H9 (cell line): ENCODE measurements around the gene NEDD4L. TPM values are rescaled to one million over a fixed set of nuclear protein-coding genes. Genes with fewer than 3 reads are reported as not detected.

Source experiments
- DNase-seq: peaks from one replicate; pipeline ENCODE4 v3.0.0-alpha.2; 2017
- H2AFZ ChIP-seq: one replicate; pipeline ENCODE4 v1.6.1; 2013; ENCODE audit warnings: mild to moderate bottlenecking, low read length, control low read depth, moderate library complexity
- H2AK5ac ChIP-seq: 2 replicates; pipeline ENCODE4 v1.6.1; 2013; ENCODE audit warnings: low read length, control low read depth, mixed read lengths; ENCODE audit not compliant: insufficient read length
- H2BK120ac ChIP-seq: one replicate; pipeline ENCODE4 v1.6.1; 2013; ENCODE audit warnings: low read depth, mild to moderate bottlenecking, low read length, control low read depth, inconsistent platforms; ENCODE audit not compliant: poor library complexity, severe bottlenecking
- H2BK12ac ChIP-seq: 2 replicates; pipeline ENCODE4 v1.6.1; 2013; ENCODE audit warnings: low read length, control low read depth, mixed read lengths, low read depth; ENCODE audit not compliant: insufficient read length
- H2BK15ac ChIP-seq: 2 replicates; pipeline ENCODE4 v1.6.1; 2013; ENCODE audit warnings: low read depth, low read length, control low read depth
- H2BK20ac ChIP-seq: one replicate; pipeline ENCODE4 v1.6.1; 2013; ENCODE audit warnings: low read depth, mild to moderate bottlenecking, low read length, control low read depth, inconsistent platforms; ENCODE audit not compliant: poor library complexity, severe bottlenecking
- H2BK5ac ChIP-seq: 2 replicates; pipeline ENCODE4 v1.6.1; 2013; ENCODE audit warnings: low read length, control low read depth, mixed read lengths; ENCODE audit not compliant: insufficient read length
- H3K14ac ChIP-seq: 2 replicates; pipeline ENCODE4 v1.6.1; 2013; ENCODE audit warnings: low read length, control low read depth; ENCODE audit not compliant: insufficient read depth
- H3K18ac ChIP-seq: 2 replicates; pipeline ENCODE4 v1.6.1; 2013; ENCODE audit warnings: low read depth, mild to moderate bottlenecking, mixed read lengths, low read length, control low read depth; ENCODE audit not compliant: insufficient read length
- H3K23ac ChIP-seq: 2 replicates; pipeline ENCODE4 v1.6.1; 2013; ENCODE audit warnings: low read length, control low read depth, mixed read lengths, low read depth; ENCODE audit not compliant: insufficient read length
- H3K23me2 ChIP-seq: 2 replicates; pipeline ENCODE4 v1.6.1; 2013; ENCODE audit warnings: low read depth, mild to moderate bottlenecking, mixed read lengths, low read length, control low read depth; ENCODE audit not compliant: insufficient read length, poor library complexity, severe bottlenecking
- H3K27ac ChIP-seq: 2 replicates; pipeline ENCODE4 v1.5.1; 2013; ENCODE audit warnings: low read length, control low read depth, mixed read lengths, low read depth; ENCODE audit not compliant: insufficient read length
- H3K27me3 ChIP-seq: 2 replicates; pipeline ENCODE4 v1.6.1; 2013; ENCODE audit warnings: low read length, control low read depth, inconsistent platforms; ENCODE audit not compliant: insufficient read depth
- H3K4ac ChIP-seq: 2 replicates; pipeline ENCODE4 v1.6.1; 2013; ENCODE audit warnings: low read depth, mild to moderate bottlenecking, control low read depth, inconsistent platforms, low read length, moderate library complexity
- H3K4me1 ChIP-seq: 2 replicates; pipeline ENCODE4 v1.6.1; 2013; ENCODE audit warnings: low read length, control low read depth, inconsistent platforms; ENCODE audit not compliant: insufficient read depth
- H3K4me2 ChIP-seq: 2 replicates; pipeline ENCODE4 v1.6.1; 2013; ENCODE audit warnings: low read length, control low read depth, mixed read lengths; ENCODE audit not compliant: insufficient read length, insufficient read depth
- H3K56ac ChIP-seq: 2 replicates; pipeline ENCODE4 v1.6.1; 2013; ENCODE audit warnings: low read depth, mild to moderate bottlenecking, mixed read lengths, low read length, control low read depth; ENCODE audit not compliant: insufficient read length
- H3K79me1 ChIP-seq: 2 replicates; pipeline ENCODE4 v1.6.1; 2013; ENCODE audit warnings: low read depth, mild to moderate bottlenecking, moderate library complexity, low read length, control low read depth, inconsistent platforms; ENCODE audit not compliant: insufficient read depth, poor library complexity, severe bottlenecking
- H3K79me2 ChIP-seq: 2 replicates; pipeline ENCODE4 v1.6.1; 2013; ENCODE audit warnings: low read length, control low read depth, inconsistent platforms; ENCODE audit not compliant: insufficient read depth
- H3K9ac ChIP-seq: 2 replicates; pipeline ENCODE4 v1.6.1; 2013; ENCODE audit warnings: low read length, control low read depth, mixed read lengths; ENCODE audit not compliant: insufficient read length; ENCODE audit errors: extremely low read depth
- H3K9me3 ChIP-seq: one replicate; pipeline ENCODE4 v1.6.1; 2013; ENCODE audit warnings: low read depth, low read length, inconsistent platforms; ENCODE audit not compliant: control insufficient read depth
- H3T11ph ChIP-seq: one replicate; pipeline ENCODE4 v1.6.1; 2013; ENCODE audit warnings: mild to moderate bottlenecking, low read length, control low read depth, inconsistent platforms
- H4K20me1 ChIP-seq: one replicate; pipeline ENCODE4 v1.6.1; 2013; ENCODE audit not compliant: control insufficient read depth, insufficient read length, insufficient read depth
- H4K5ac ChIP-seq: 2 replicates; pipeline ENCODE4 v1.6.1; 2013; ENCODE audit warnings: low read depth, mild to moderate bottlenecking, mixed read lengths, low read length, control low read depth; ENCODE audit not compliant: insufficient read length
- H4K8ac ChIP-seq: replicated peaks from 2 replicates; pipeline ENCODE4 v1.6.1; 2013; ENCODE audit warnings: low read length, control low read depth, mixed read lengths, low read depth; ENCODE audit not compliant: insufficient read length
- H4K91ac ChIP-seq: 2 replicates; pipeline ENCODE4 v1.6.1; 2013; ENCODE audit warnings: low read depth, mild to moderate bottlenecking, moderate library complexity, mixed read lengths, low read length, control low read depth; ENCODE audit not compliant: insufficient read length
- H3K27ac Mint-ChIP-seq, 3 experiments: 2 replicates in 2 of 3; 3 replicates in 1 of 3; pipeline ENCODE4 v1.8.0; 2020 to 2021; ENCODE audit warnings: mixed read lengths in 3 of 3, mild to moderate bottlenecking in 1 of 3, moderate library complexity in 1 of 3
- H3K27me3 Mint-ChIP-seq: 2 replicates; pipeline ENCODE4 v1.8.0; 2021; ENCODE audit warnings: low read depth, mild to moderate bottlenecking, moderate library complexity, mixed read lengths
- H3K36me3 Mint-ChIP-seq, 3 experiments: 2 replicates in 2 of 3; 3 replicates in 1 of 3; pipeline ENCODE4 v1.8.0; 2020 to 2021; ENCODE audit warnings: low read depth in 3 of 3, mixed read lengths in 3 of 3; ENCODE audit not compliant: insufficient read depth in 1 of 3
- H3K4me1 Mint-ChIP-seq, 2 experiments: 2 replicates each; pipeline ENCODE4 v1.8.0; 2020; ENCODE audit warnings: mixed read lengths in 2 of 2
- H3K4me3 Mint-ChIP-seq, 2 experiments: 2 replicates in 1 of 2; 3 replicates in 1 of 2; pipeline ENCODE4 v1.8.0; 2020 to 2021; ENCODE audit warnings: mild to moderate bottlenecking in 2 of 2, mixed read lengths in 2 of 2, moderate library complexity in 1 of 2
- H3K9me3 Mint-ChIP-seq, 2 experiments: 2 replicates in 1 of 2; 3 replicates in 1 of 2; pipeline ENCODE4 v1.8.0; 2020; ENCODE audit warnings: mild to moderate bottlenecking in 2 of 2, mixed read lengths in 2 of 2, moderate library complexity in 1 of 2
- CTCF ChIP-seq: fragments of 200-600 bp; sonication (generic); conservative IDR thresholded peaks from 3 replicates; pipeline ENCODE4 v1.8.0; 2021; ENCODE audit warnings: antibody characterized with exemption, mild to moderate bottlenecking
- WGBS: extraction: QIAGEN DNeasy Blood & Tissue Kit; methylation state at CpG from one replicate; pipeline ENCODE4 v1.1.7; 2013; ENCODE audit warnings: missing lambda C conversion rate, low lambda C conversion rate, mixed read lengths; ENCODE audit not compliant: insufficient read length; ENCODE audit errors: extremely low coverage; 5-methylcytosine and 5-hydroxymethylcytosine counted together
- total RNA-seq: library from RNA; stranded (reverse); gene quantifications from 2 replicates; pipeline ENCODE4 v1.2.1, GENCODE V29; 2021

Gene NEDD4L
- total RNA-seq, 1 experiment from 2014 or later: 76.3 TPM

GRCh38 chr18:58311390-58311789 is 267.4 kb downstream of the NEDD4L start:
- no peak overlapping the region; a peak in 1 of 5 replicates for H3K4me3 Mint-ChIP-seq
- H2BK15ac ChIP-seq: no peak overlapping the region
- no peak overlapping the region for H4K5ac ChIP-seq
- no peak overlapping the region for H3T11ph ChIP-seq
- no peak overlapping the region for H4K91ac ChIP-seq
- no peak overlapping the region for H3K4ac ChIP-seq
- H3K18ac ChIP-seq: no peak overlapping the region
- no peaks in the 10 kb centered on the region for H3K27me3 ChIP-seq
- H3K9ac ChIP-seq: no peak overlapping the region
- no peak overlapping the region for H2BK12ac ChIP-seq
- no peaks in the 10 kb centered on the region for H4K20me1 ChIP-seq
- peaks cover 15 to 18% of the 10 kb centered on the region in 2 experiments for H3K4me1 Mint-ChIP-seq
- no peaks in the 10 kb centered on the region; a peak in 1 of 7 replicates for H3K36me3 Mint-ChIP-seq
- peaks cover under 1% of the 10 kb centered on the region for H3K23me2 ChIP-seq
- no peak overlapping the region for H2AK5ac ChIP-seq
- no peak overlapping the region for H3K23ac ChIP-seq
- no peak overlapping the region for H3K27ac Mint-ChIP-seq
- no peak for TF ChIP-seq CTCF
- no peak overlapping the region for H2BK120ac ChIP-seq
- peaks cover 2% of the 10 kb centered on the region; the same call in 1 of the 2 replicates for H3K79me2 ChIP-seq
- no peaks in the 10 kb centered on the region for H3K79me1 ChIP-seq
- H3K4me1 ChIP-seq: peaks cover 12% of the 10 kb centered on the region; the same call in 1 of the 2 replicates
- no peak for DNase-seq
- H3K9me3 Mint-ChIP-seq: no peaks in the 10 kb centered on the region
- H3K27me3 Mint-ChIP-seq: no peaks in the 10 kb centered on the region
- H3K14ac ChIP-seq: no peak overlapping the region
- H4K8ac ChIP-seq: no peak overlapping the region
- no CpG with 5 or more reads among the region's 6 CpGs for WGBS
- no peaks in the 10 kb centered on the region for H3K9me3 ChIP-seq
- H2AFZ ChIP-seq: no peak overlapping the region
- H3K56ac ChIP-seq: no peak overlapping the region
- H2BK5ac ChIP-seq: no peak overlapping the region
- no peak overlapping the region for H3K27ac ChIP-seq
- H2BK20ac ChIP-seq: no peak overlapping the region
- H3K4me2 ChIP-seq: no peak overlapping the region
